GM18517 (cell line): Measurements from ENCODE around the gene IFT122.

Source experiments
- ATAC-seq: cut with Tn5 transposase; IDR thresholded peaks from one replicate; pipeline ENCODE4 v1.9.1; 2021; ENCODE audit warnings: mild to moderate bottlenecking, moderate library complexity; ENCODE audit not compliant: unreplicated experiment

IFT122 gene

GRCh38 chr3:129554356-129555152 is 114.5 kb downstream of the IFT122 start:
- no peak for ATAC-seq

DNA sequence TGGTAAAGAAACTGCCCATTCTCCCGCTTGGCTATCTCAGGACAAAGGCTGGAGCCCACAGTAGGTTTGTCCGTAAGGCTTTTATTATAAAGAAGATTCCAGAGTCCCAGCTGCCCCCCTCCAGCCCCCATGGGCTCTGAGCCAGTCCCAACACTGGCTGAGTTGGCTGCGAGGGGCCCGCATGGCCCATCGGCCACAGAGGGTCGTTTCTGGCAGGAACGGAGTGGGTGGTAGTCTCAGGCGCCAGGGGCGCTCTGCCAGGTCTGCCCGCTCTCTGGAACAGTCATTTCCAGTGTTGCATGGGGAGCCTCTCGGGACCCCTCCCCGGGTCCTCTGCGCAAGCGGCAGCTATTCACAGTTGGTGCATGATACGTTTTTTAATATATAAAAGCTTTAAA is 115.1 kb downstream of the IFT122 start:
- ATAC-seq: no peak

DNA sequence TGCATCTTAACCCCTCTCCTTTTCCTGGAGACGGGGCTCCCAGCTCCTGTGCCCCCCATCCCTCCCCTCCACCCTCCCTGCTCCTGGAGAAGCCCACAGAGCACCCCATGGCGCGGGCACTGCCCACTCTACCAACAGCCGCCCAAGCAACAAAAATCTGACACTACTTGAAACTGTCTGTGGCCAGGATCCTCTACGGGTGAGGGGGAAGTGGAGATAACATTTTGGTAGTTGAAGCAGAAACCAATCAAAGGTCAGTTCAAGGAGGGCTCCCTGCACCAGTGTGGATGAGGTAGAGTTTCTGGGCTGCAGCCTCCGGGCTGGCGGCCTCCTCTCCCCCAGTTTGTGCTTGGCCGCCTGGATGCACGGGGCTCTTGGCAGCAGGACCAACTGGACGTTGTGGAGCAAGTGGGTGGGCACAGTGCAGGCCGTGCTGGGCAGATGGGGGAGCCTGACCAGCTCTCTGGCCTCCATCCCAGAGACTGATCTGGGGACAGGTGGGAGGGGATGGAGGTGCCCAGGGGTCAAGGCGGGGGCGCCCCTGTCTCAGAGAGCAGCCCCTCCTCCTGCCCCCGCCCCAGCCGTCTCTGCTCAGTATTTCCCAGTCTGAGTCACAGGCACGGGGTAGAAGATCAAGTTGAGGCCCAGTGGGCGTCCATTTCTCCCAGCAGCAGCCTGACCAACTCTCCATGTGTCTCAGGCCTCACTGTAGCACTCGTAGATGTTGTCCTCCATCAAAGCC is 115.8 kb downstream of the IFT122 start:
- no peak for ATAC-seq

DNA sequence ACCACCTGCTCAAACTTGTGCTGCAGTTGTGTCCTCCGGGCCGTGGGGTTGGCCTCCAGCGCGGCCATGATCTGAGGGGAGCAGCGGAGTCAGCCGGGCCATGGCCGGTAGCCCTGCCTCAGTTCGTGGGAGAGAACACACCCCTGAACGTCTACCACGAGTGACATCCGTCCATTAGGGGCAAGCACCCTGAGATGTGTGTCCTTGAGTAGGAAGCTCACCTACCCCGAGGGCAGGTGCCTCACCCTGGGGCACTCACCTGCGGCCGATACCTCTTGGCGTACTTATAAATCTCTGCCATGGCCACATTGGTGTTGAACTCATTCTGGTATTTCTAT is 116.3 kb downstream of the IFT122 start:
- no peak for ATAC-seq

- ATAC-seq: no peak
Observed at GRCh38 chr3:129556890-129557547, 117.0 kb downstream of the IFT122 start.

GRCh38 chr3:129557548-129557894 is 117.5 kb downstream of the IFT122 start:
- ATAC-seq: no peak

- no peak for ATAC-seq
Observed at GRCh38 chr3:129558081-129558771, 118.2 kb downstream of the IFT122 start.

DNA sequence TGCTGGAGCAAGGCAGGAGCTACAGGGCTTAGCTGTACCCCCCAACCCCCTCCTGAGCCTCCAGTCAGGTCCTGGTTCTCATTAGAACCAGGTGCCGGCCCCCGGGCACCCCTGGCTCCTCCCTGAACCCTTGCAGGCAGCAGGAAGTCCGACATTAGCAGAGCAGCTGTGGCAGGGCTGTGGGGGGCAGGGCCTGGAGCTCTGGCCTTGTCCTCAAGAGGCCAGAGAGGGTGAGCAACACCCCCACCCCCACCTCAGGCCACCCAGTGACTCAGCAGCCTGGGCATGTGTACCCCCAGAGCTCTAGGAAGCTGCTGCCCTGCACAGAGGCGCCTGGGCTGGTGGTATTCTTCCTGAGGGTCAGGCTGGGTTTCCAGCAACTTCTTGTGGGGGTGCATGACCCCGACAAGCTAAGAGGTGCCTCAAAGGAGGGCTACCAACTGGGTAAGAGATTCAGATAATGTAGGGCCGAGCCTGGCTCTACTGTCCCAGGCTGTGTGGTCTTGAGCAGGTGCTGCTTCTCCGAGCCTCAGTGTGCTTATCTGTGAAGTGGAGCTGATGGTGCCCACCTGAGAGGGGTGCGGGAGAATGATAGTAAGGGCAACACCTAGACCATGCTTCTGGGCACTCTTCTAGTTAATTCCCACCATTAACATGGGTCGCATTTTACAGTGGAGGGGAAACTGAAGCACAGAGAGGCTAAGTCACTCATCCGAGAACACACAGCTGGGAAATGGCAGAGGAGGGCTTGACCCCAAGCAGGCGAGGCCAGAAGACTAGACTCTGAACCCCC is 118.9 kb downstream of the IFT122 start:
- no peak for ATAC-seq

- no peak for ATAC-seq
Observed at GRCh38 chr3:129559565-129560079, 119.6 kb downstream of the IFT122 start.

GRCh38 chr3:129560269-129560787 is 120.3 kb downstream of the IFT122 start:
- ATAC-seq: no peak

- ATAC-seq: no peak
Observed at GRCh38 chr3:129560911-129561594, 121.0 kb downstream of the IFT122 start.

GRCh38 chr3:129561619-129562248 is 121.7 kb downstream of the IFT122 start:
- ATAC-seq: no peak

DNA sequence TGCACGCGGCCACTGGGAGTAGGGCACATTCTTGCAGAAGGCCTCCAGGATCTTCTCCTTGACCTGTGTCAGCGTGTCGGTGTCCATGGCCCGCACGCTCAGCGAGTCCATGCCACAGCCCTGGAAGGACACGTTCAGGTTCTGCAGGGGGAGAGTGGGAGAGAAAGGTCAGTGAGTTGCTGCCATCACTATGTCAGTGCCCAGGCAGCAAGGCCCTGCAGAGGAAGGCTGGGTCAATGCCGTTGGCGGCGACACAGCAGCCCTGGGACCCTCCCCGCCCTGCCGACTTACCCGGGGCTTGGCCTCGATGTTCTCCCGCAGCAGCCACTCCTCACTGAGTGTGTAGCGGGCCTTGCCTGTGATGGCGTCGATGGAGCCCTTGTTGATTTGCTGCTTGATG is 122.8 kb downstream of the IFT122 start:
- no peak for ATAC-seq

GRCh38 chr3:129563332-129563731 is 123.3 kb downstream of the IFT122 start:
- ATAC-seq: no peak

DNA sequence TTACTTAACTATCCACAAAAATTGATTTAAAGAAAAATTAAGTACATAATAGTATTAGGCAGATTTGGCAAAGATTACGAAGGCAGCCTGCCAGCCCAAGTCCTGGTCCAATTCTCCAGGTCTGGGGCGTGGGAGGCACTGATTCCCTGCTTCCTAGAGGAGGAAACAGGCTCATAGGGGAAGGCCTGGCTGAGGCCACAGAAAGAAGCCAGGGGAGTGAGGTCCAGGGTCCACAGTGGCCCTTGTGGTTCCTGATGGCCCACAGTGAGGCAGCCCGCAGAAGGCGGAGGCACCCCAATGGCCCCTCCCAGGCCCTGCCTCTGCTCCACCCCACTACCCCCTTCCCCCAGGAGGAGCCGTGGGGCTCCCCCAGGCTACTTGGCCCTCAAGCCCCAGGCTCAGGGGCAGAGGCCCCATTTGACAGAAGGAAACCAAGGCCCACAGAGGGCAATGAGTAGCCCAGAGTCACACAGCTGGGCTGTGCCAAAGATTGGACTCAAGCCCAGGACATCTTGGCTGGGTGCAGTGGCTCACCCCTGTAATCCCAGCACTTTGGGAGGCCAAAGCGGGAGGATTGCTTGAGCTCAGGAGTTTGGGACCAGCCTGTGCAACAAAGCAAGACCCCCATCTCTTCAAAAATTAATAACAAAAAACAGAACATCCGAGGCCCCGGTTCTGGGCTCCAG is 124.0 kb downstream of the IFT122 start:
- no peak for ATAC-seq

- no peak for ATAC-seq
Observed at GRCh38 chr3:129564981-129565644, 125.1 kb downstream of the IFT122 start.

GRCh38 chr3:129565902-129566301 is 125.9 kb downstream of the IFT122 start:
- no peak for ATAC-seq

DNA sequence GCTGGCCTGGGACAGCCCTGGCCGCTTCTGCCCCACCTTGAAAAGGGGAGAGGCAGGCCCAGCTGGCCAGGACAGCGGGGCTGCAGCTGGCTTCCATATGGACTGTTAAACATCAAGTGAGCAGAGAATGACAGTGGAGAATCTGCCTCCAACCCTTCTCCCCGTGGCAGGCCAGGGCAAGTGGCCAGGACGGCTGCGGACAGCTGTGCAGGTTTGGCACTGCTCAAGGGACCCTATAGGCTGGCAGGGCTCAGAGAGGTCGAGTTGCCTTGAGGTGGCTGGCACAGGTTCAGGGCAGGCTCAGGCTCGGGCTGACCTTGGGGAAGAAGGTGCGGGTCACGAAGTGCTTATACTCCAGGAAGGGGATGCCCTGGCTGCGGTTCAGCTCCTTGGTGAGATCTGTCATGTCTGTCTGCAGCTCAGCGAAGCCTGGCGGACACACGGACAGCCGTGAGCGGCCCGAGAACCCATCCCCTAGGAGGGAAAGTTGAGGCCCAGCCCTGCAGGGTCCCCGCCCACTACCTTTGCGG is 127.2 kb downstream of the IFT122 start:
- no peak for ATAC-seq
